Stimulated activated CD8-positive, alpha-beta memory T cell treated with anti-CD3 and anti-CD28 coated beads, Interleukin-12 subunit alpha, Interleukin-12 subunit beta, amount 100 ng/mL, for 24 hours (primary cell): Measurements from ENCODE around the gene DGAT2L6.
"Not testable (repeated sequence)": the region's sequence is repeated elsewhere in the genome, so short reads cannot be mapped to it uniquely, and the experiment has no call there.

Source experiments
- DNase-seq: peaks from one replicate; pipeline ENCODE4 v3.0.0-alpha.2; 2020; ENCODE audit errors: extremely low read depth

The DGAT2L6 gene

DNA sequence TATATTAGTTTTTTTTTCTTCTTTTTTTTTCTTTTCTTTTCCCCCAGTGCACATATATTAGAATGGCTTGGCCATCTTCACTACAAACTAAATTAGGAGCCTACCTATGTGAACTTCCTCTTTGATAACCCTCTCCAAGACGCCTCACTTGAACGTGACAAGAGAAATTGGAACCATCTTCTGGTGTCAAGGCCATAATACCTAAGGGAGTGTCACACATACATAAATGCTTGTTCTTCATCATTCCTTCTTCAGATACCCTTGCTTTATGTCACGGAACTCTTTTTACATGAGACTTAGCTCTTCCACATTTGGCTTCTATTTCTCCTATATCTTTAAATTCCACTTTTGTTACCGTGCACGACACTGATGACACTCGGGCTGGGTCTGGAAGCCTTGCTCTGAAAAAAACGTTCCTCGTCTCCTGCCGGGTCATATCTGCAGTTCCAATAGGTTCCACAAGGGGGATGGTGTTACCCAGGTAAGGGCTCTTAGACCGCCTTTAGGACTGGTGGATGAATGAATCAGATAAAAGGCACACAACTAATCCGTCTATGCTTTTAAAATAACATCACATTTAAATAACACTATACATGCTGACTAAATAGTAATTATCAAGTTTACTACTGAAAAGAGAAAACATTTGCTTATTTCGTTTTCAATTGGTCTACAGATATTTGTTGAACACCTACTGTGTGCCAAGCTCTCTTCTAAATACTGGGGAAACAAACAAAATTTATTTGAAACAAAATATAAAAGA lies 19.9 kb downstream of the DGAT2L6 start:
- peak; percentile 2 for DNase-seq

DNA sequence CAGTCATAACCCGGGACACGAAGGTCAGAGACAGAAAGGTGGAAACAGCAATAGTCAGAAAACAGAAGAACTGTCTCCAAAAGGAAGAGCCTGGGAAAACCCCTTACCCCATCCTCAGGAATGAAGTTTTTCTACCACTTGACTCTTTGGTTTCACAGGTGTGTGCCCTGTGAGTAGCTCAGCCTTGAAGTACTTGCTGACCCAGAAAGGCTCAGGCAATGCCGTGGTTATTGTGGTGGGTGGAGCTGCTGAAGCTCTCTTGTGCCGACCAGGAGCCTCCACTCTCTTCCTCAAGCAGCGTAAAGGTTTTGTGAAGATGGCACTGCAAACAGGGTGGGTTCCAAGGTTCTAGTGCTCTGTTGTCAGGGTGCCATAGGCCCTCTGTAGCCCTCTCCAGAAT lies 24.4 kb downstream of the DGAT2L6 start:
- DNase-seq = no peak

DNA sequence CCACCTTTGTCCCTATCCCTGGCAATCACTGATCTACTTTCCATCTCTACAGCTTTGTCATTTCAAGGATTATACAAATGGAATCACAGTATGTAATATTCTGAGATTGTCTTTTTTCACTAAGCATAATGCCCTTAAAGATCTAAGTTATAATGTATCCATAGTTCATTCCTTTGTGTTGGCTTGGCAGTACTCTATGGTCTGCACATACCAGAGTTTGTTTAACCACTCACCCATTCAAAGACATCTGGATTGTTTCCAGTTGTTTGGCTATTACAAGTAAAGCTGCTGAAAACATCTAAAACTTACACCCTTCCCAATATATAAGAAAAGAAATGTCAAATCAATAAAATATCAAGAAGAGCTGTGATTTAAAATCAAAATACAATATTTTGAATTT lies 31.2 kb downstream of the DGAT2L6 start:
- no peak for DNase-seq

DNA sequence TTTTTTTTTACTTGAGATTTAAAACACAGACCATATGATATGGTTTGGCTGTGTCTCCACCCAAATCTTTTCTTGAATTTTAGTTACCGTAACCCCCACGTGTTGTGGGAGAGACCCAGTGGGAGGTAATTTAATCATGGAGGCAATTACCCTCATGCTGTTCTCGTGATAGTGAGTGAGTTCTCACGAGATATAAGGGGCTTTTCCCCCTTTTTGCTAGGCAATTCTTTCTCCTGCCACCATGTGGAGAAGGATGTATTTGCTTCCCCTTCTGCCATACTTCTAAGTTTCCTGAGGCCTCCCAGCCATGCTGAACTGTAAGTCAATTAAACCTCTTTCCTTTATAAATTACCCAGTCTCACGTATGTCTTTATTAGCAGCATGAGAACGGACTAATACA lies 32.3 kb downstream of the DGAT2L6 start:
- not testable (repeated sequence) for DNase-seq

DNA sequence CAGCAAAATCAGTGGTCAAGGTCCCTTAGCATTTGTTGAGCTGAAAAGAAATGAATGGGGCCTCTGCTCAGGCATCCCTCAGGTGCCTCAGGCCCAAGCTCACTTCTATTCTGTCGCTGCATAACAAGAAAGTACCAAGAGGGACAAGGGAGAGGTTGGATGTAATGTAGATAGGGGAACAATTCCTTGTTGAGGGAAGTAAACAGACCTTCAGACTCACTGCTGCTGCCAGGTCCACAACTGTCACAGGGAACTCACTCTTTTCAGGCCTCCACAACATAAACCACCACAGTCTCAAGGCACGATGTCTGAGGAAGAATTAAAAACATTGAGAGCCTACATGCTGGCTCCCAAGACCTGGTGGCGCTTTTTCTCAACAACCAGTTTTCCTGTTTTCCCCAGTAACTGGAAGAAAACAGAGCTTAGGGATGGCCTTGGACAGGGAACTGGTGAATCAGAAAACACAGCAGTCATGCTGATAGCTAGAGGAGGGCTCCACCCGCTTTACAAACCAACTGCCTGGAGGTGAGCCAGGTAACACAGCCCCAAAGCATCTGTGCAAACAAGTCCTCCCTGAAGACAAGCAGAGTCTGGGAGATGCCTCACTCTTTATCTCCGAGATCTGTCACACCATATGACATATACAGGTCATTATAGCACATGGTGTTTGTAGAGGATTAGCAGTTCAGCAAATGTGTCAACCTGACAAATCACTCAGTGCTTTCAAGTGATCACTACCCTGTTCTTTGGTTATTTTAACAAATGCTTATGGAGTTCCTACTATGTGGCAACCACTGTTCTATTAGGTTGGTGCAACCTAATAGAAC lies 42.9 kb downstream of the DGAT2L6 start:
- DNase-seq = no peak

DNA sequence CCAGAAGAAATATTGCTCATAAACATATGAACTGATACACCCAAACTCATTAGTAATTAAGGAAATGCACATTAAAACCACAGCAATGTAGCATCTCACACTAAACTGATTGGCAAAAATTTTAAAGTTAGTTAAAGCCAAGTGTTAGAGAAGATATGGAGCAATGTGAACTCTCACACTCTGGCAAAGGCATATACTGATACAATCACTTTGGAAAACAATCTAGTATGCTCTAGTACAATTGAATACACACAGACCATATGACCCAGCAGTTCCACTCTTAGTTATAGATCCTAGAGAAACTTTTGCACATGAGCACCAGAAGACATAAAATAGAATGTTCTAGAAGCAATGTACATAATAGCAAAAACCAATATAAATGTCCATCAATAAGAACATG lies 48.8 kb downstream of the DGAT2L6 start:
- DNase-seq = no peak

DNA sequence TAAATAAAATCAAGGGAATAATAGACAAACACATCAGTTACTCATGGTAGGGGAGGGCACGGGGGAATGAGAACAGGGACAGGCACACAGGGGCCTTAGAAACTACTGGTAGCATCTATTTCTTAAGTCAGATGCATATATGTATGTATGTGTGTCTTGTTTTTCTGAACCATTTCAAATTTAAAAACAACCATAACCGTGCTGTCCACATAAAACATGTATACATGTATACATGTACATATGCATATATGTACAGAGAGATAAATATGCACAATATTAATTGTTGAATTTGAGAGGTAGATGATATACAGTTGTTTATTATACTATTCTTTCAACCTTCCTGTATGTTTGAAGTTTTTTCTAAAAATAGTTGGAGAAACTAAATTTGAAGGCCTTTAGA lies 49.4 kb downstream of the DGAT2L6 start:
- no peak for DNase-seq

DNA sequence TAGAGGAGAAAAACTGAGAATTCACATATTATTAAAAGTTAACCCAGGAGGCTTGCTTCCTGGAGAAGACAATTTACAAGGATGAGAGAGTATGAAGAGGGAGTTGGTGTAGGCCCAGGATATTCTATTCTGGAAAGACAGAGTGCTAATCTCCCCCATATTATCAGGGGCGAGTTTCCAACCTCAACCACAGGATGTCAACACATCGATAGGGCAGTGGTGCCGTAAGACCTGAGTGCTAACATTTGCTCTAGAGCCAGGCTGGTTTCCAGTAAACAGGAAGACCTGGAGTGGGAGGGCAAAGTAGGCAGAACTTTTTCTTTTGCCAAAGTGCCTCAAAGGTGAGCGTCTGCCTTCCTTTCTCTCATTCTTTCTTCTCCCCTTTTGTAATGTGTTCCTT lies 54.4 kb downstream of the DGAT2L6 start:
- no peak for DNase-seq

DNA sequence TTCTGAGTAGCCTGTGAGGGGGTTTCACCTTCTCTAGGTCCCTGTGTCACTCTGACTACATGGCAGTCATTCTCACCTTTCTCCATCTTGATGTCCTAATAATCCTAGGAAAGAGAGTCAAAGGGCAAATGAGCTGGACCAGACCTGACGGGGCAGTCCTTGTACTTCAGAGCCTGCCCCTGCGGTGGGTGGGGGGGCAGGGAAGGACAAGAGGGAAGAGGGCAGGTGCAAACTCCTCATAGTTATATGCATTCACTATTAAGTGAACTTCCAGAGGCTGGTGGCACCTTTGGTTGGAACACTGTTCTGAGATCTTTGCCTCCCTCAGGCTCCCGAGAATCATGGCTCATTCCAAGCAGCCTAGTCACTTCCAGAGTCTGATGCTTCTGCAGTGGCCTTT lies 57.1 kb downstream of the DGAT2L6 start, which contains the start of gene AWAT1:
TSS of gene AWAT1 (plus strand) at position 301 of the 400 bp plus-strand sequence. CDS start at position 342, 41 bp downstream.
- no peak for DNase-seq

DNA sequence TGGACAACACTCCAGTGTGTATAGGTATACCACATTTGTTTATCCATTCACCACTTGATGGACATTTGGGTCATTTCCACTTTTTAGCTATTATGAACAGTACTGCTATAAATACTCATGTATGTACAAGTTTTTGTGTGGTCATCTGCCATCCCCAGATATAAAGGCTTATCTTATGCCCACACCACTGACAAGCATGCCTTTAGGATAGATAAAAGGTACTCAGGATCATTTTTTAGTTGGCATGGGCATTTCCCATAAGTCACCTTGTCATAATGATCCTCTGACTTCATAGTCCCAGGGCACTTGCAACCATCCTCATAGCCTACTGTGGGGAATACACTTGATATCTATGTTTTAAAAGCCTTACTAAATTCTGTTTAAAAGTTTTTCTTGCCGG lies 63.5 kb downstream of the DGAT2L6 start:
- no peak for DNase-seq

DNA sequence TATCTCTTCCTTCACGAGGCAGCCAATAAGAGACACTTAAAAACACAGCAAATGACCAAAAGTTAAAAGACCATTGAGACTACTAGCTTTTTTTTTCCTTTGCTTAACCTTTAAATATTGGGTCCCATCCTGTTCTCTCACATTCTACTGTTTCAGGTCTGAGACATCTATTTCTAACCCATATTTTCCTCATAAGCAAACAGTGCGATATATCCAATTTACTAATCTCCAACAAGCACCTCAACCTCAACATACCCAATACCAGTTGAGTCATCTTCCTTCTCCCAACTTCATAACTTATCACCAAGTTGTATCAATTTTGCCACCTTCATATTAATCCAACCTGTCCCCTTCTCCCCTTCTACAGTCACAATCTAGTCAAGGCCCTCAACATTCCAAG lies 64.2 kb downstream of the DGAT2L6 start:
- DNase-seq = no peak

DNA sequence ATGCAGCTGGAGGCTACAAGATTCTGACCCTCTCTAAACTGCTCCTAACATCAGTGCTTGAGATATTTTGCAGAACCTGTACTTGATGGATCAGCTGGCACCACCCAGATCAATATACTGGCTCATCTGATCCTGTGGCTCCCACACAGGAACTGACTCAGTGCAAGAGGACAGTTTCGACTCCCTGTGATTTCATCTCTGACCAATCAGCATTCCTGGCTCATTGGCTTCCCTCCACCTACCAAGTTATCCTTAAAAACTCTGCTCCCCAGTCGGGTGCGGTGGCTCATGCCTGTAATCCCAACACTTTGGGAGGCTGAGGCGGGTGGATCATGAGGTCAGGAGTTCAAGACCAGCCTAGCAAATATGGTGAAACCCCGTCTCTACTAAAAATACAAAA lies 66.3 kb downstream of the DGAT2L6 start:
- not testable (repeated sequence) for DNase-seq

DNA sequence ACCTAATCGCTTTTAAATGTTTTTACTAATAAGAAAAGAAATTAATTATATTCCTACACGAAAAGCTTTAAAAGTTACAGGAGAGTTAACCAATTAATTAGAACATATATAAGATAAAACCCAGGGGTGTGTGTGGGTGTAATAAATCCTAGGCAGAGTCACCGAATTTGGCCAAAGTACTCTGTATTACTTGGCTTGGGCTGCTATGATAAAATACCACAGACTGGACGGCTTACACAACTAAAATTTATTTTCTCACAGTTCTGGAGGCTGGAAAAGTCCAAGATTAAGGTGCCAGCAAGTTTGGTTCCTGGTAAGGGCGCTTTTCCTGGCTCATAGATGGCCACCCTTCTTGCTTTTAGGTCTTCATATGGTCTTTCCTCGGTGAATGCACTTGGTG lies 67.6 kb downstream of the DGAT2L6 start:
- no peak for DNase-seq

DNA sequence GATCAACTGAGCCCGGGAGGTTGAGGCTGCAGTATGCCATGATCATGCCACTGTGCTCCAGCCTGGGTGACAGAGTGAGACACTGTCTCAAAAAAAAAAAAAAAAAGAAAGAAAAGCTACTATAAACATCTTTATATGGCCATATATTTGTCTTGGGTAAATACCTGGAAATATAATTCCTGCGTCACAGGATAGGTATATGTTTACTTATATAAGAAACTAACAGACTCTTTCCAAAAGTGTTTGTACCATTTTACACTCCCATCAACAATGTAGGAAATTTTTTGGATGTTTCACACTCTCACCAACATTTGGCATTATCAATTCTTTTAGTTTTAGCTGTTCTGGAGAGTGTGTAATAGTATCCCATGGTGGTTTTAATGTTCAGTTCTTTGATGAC lies 70.0 kb downstream of the DGAT2L6 start:
- DNase-seq = no peak

DNA sequence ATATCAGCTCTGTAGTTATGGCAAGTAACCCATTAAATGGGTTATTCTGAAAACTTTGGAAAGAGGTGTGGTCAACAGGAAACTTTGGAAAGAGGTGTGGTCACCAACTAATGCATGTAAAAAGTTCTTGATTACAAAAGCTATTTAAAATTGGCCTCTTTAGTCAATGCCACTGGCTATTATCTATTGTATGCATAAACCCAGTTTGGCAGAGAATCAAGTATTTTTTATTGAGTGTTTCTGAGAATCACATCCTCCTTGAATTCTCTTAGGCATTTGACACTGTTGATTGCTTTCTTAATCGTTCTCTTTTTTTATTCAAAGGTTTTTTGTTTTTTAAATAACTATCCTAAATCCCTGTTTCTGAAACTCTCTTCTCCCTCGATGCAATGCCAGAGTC lies 75.2 kb downstream of the DGAT2L6 start:
- DNase-seq = no peak

DNA sequence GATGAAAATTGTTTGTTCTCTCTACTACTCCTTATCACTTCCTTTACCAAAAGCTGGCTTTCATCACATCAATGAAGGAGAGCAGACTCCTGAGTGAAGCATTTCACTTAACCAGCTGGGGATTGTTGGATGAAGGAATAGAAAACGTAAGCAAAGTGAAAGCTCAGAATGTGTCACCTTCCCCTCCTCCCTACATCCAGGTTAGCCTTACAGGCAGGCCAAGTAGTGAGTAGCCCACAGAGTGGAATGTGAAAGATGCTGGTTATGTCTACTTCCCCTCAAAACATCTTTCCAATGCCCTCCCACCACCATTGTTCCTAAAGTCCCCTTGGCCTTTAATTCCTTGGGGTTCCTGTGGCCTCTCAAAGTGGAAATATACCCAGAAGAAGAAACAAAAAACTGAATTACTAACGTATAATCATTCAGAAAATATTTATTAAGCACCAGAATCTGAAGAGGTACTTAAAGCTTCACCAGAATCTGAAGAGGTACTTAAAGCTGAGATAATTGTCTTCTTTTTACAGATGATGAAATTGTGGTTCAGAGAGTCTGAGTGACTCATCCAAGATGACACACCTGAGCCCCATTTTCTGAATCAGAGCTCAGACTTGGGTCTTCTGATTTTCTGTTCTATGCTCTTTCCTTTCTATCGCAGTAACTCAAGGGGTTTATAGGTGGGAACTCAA lies 76.2 kb downstream of the DGAT2L6 start:
- no peak for DNase-seq

DNA sequence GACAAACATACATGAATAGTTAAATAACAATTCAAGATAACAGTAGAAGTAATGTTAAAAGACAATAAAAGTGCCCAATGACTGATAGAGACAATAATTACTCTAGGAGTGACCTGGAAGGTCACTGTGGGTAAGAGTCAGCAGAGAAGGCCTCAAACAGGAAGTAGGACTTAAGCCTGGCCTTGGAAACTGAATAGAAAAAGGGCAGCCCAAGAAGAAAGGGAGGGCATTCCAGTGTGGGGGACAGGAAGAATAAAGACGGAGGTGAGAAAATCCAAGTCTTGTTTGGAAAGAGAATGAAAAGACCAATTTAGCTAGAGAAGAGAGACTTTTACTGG lies 76.7 kb downstream of the DGAT2L6 start:
- DNase-seq = no peak

DNA sequence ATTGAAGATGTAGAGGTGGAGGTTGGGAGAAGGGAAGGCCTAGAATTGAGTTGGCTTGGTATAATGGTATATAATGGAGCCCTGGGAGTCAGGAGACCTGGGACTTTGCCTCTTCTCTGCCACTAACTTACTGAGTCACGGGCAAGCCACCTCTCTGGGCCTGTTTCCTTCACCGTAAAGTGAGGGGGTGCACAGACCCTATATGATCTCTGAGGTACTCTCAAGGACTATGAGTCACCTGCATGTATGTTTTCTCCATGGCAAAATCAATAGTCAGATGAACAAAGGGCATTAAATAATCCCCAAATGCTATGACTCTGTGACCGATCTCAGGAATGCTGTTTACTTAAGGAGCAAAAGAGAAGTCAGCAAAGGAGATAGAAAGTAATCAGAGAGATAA lies 77.6 kb downstream of the DGAT2L6 start:
- no peak for DNase-seq
